Endodermal cell (in vitro differentiated cells): ENCODE data around the gene PTPRR. TPM values are rescaled to one million over a fixed set of nuclear protein-coding genes. Genes with fewer than 3 reads are reported as not detected.

Source experiments
- DNase-seq: peaks from one replicate; pipeline ENCODE4 v3.0.0-alpha.2; 2017
- H3K27ac ChIP-seq: 2 replicates; pipeline ENCODE4 v1.5.1; 2013; ENCODE audit warnings: mild to moderate bottlenecking, low read depth, low read length, moderate library complexity
- H3K27me3 ChIP-seq: 2 replicates; pipeline ENCODE4 v1.6.1; 2013; ENCODE audit warnings: mild to moderate bottlenecking, low read length, moderate library complexity; ENCODE audit not compliant: insufficient read depth, control insufficient read depth, poor library complexity, severe bottlenecking
- H3K36me3 ChIP-seq: 2 replicates; pipeline ENCODE4 v1.7.0; 2013; ENCODE audit warnings: mild to moderate bottlenecking, low read length, moderate library complexity; ENCODE audit not compliant: control insufficient read depth, insufficient read depth
- H3K4me1 ChIP-seq: one replicate; pipeline ENCODE4 v1.7.0; 2013; ENCODE audit warnings: low read length; ENCODE audit not compliant: control insufficient read depth, insufficient read depth
- H3K4me3 ChIP-seq: 2 replicates; pipeline ENCODE4 v1.5.1; 2013; ENCODE audit warnings: mild to moderate bottlenecking, low read length, moderate library complexity
- H3K9ac ChIP-seq: 2 replicates; pipeline ENCODE4 v1.6.1; 2013; ENCODE audit warnings: mild to moderate bottlenecking, low read length, moderate library complexity; ENCODE audit not compliant: poor library complexity, severe bottlenecking; ENCODE audit errors: extremely low read depth
- H3K9me3 ChIP-seq: 2 replicates; pipeline ENCODE4 v1.6.1; 2013; ENCODE audit warnings: mild to moderate bottlenecking, low read length, moderate library complexity; ENCODE audit not compliant: control insufficient read depth
- H3K27ac Mint-ChIP-seq: 2 replicates; pipeline ENCODE4 v1.8.0; 2020; ENCODE audit warnings: mixed read lengths
- H3K27me3 Mint-ChIP-seq: 2 replicates; pipeline ENCODE4 v1.8.0; 2021; ENCODE audit warnings: mild to moderate bottlenecking, mixed read lengths; ENCODE audit not compliant: insufficient read depth
- H3K36me3 Mint-ChIP-seq: 2 replicates; pipeline ENCODE4 v1.8.0; 2020; ENCODE audit warnings: low read depth, mixed read lengths
- H3K4me1 Mint-ChIP-seq: 2 replicates; pipeline ENCODE4 v1.8.0; 2020; ENCODE audit warnings: mixed read lengths
- H3K4me3 Mint-ChIP-seq: 2 replicates; pipeline ENCODE4 v1.8.0; 2020; ENCODE audit warnings: mild to moderate bottlenecking, moderate library complexity, mixed read lengths
- H3K9me3 Mint-ChIP-seq: 2 replicates; pipeline ENCODE4 v1.8.0; 2020; ENCODE audit warnings: mild to moderate bottlenecking, mixed read lengths
- CTCF ChIP-seq: fragments of 200-600 bp; sonication (generic); conservative IDR thresholded peaks from 2 replicates; pipeline ENCODE4 v1.5.0; 2021; ENCODE audit warnings: antibody characterized with exemption, mild to moderate bottlenecking
- WGBS, 2 experiments: methylation state at CpG; one replicate each; pipeline versions ENCODE4 v1.1.5 to v1.1.7; 2013; ENCODE audit warnings: missing lambda C conversion rate in 2 of 2, mixed read lengths in 1 of 2; ENCODE audit not compliant: insufficient coverage in 1 of 2, insufficient read length in 1 of 2; 5-methylcytosine and 5-hydroxymethylcytosine counted together
- total RNA-seq, 2 donors: library from RNA; stranded (reverse); fragmentation: NEBNext Ultra II Directional in 1 of 2; extraction: Animal tissue kit (Norgen Biotek cat#: 25700) in 1 of 2; gene quantifications; 2 replicates in 1 of 2; 3 replicates in 1 of 2; pipeline ENCODE4 v1.2.1, GENCODE V29; 2021

Gene PTPRR
- total RNA-seq, 2 donors from 2014 or later: 0.27 to 0.40 TPM

DNA sequence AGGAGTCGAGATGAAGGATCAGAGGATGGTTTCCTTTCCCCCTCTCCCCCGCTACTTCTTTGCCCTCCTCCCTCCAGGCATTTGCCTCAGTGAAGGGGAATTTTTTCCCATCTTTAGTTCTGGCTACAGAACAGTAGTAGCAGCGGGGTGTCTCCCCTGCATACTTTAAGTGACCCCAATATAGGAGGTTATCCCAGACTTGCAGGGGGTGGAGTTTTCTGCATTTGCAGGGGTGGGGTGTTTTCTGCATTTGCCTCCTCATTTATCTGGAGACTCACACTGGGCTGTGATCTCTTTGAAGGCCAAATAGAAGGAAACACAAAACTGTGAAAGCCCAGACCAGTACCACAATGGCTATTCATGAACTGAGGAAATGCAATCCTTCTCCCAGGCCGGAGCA, 303.1 kb downstream of the PTPRR start:
- Histone ChIP-seq H3K27me3 (peaks cover 5% of the 10 kb centered on the region), H3K9ac (no peak overlapping the region), H3K9me3 (no peaks in the 10 kb centered on the region), H3K27ac (no peak overlapping the region), H3K4me1 (no peaks in the 10 kb centered on the region), H3K36me3 (no peaks in the 10 kb centered on the region), H3K4me3 (no peak overlapping the region)
- peak; percentile 50 for DNase-seq
- TF ChIP-seq CTCF: no peak
- Mint-ChIP-seq H3K9me3 (no peaks in the 10 kb centered on the region), H3K36me3 (no peaks in the 10 kb centered on the region), H3K27ac (no peak overlapping the region), H3K4me1 (peaks cover 2% of the 10 kb centered on the region), H3K4me3 (no peak overlapping the region), H3K27me3 (peaks cover 10% of the 10 kb centered on the region)
- 82 to 83% methylated on average over 1 to 3 of the region's 4 CpGs for WGBS, 2 experiments

DNA sequence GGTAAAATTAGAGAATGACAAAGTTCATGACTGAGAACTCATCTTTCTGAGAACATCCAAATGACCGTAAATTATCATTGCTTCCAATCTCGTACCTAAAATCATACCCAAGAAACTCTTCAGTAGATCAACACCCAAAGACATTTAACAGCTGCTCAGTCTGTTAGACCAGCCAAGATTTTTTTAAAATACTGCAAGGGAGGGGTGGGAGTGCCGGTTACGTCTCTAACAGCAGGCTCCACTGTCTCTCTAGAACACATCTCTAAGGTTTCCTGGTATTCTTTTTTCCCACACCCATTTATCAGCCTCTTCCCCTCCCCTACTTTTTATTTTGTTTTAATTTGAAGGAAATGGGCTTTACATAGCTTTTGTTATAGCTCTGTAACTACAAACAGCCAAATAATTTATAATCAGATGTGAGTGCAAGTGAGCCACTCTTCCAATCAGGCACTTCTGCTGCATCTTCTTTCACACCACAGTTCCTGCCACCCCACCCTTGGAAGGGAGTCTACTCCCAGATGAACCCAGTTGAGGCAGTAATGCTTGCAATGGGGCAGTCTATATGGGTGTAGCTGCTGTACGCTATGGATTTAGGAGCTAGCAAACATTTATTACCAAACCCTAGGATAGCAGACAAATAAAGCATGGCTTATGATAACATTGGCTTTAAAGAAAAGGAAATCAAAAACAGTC, 305.2 kb downstream of the PTPRR start:
- Mint-ChIP-seq H3K27ac (no peak overlapping the region), H3K36me3 (no peaks in the 10 kb centered on the region), H3K4me3 (no peak overlapping the region), H3K9me3 (no peaks in the 10 kb centered on the region), H3K4me1 (peaks cover 6% of the 10 kb centered on the region), H3K27me3 (peaks cover 29% of the 10 kb centered on the region)
- peaks cover 26% of the 10 kb centered on the region for H3K27me3 ChIP-seq
- H3K4me3 ChIP-seq: no peak overlapping the region
- no peak overlapping the region for H3K27ac ChIP-seq
- no peaks in the 10 kb centered on the region for H3K4me1 ChIP-seq
- no peak for DNase-seq
- no peaks in the 10 kb centered on the region for H3K9me3 ChIP-seq
- no peaks in the 10 kb centered on the region for H3K36me3 ChIP-seq
- 50 to 82% methylated on average over 2 to 5 of the region's 5 CpGs for WGBS, 2 experiments
- no peak overlapping the region for H3K9ac ChIP-seq
- no peak for TF ChIP-seq CTCF

GRCh38 chr12:70609739-70610491, 310.6 kb downstream of the PTPRR start:
- H3K9me3 ChIP-seq: no peaks in the 10 kb centered on the region
- H3K27me3 ChIP-seq: peaks cover 59% of the 10 kb centered on the region
- Mint-ChIP-seq H3K36me3 (no peaks in the 10 kb centered on the region), H3K9me3 (no peaks in the 10 kb centered on the region), H3K4me1 (peaks cover 7% of the 10 kb centered on the region), H3K4me3 (peak overlapping the region; percentile 66), H3K27ac (no peak overlapping the region), H3K27me3 (peaks cover 53% of the 10 kb centered on the region)
- no peaks in the 10 kb centered on the region for H3K36me3 ChIP-seq
- no peak for TF ChIP-seq CTCF
- peak overlapping the region; percentile 7 for H3K9ac ChIP-seq
- H3K4me1 ChIP-seq: no peaks in the 10 kb centered on the region
- H3K27ac ChIP-seq: no peak overlapping the region
- peak overlapping the region; percentile 79 for H3K4me3 ChIP-seq
- 1% methylated on average over 19 to 63 of the region's 63 CpGs for WGBS, 2 experiments
- DNase-seq: peak; percentile 84
